ENCODE results near the gene CHRM1. TPM values are rescaled to one million over a fixed set of nuclear protein-coding genes. Genes with fewer than 3 reads are reported as not detected.
A peak's percentile ranks its signal among the peaks of the same experiment; 100 is the strongest.

CHRM1 gene
- total RNA-seq, 2 donors from 2014 or later, result 0.84 to 0.98 TPM

DNA sequence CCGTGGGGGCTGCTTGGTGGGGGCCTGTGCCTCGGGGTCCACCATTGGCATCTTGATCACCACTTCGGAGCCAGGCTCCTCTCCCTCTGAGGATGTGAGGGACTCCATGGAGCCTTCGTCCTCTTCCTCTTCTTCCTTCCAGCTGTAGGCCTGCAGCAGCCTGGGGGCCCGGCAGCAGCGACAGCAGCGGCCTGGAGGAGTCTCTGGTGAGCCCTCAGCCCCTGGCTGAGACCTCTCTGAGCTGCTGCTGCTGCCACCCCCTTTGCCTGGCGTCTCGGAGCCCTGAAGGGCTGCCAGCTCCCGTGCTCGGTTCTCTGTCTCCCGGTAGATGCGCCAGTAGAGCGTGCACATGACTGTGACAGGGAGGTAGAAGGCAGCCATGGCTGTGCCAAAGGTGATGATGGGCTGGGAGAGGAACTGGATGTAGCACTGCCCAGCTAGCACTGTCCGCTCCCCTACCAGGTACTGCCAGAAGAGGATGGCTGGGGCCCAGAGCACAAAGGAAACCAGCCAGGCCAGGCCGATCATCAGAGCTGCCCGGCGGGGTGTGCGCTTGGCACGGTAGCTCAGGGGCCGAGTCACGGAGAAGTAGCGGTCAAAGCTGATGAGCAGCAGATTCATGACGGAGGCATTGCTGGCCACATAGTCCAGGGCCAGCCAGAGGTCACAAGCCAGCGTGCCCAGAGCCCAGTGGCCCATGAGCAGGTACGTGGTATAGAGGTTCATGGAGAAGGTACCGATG lies 10.9 kb downstream of the CHRM1 start:
- ATAC-seq, result no peak
- DNase-seq, result no peak

DNA sequence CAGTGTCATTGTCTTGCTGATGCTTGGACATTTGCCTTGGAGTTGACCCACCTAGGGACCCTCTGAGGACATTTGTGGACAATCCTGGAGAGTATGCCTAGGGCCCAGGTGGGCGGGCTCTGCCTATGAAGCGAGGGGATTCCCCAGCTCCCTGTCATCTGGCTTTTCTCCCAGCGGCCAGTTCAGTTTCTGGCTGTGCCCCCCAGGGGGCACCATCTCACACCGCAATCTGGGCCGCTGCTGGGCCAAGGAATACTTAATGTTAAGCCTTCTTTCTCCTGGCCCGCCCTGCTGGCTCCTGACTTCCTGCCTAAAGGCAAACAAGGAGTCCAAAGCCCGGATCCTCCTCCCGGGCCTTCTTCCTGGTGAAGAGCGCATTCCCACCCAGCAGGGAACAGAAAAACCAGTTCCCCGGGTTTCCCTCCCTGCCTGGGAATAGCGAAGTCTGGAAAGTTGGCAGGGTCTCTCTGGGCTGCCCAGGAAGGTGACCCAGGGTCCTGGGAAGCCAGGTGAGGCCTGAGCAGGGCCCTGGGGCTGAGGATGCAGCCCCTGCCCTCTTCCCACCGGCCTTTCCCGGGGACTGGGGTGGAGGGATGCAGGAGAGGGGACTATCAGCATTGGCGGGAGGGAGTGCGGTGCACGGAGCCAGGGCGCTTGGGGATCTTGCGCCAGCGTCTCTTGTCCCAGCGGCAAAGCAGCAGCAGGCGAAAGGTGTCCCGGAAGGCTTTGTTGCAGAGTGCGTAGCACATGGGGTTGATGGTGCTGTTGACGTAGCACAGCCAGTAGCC lies 11.9 kb downstream of the CHRM1 start:
- DNase-seq, result peak; percentile 83 to 92
- intact Hi-C loops (cut with DNase I, micrococcal nuclease), result loop anchor here in 1 of 2 donors (5.0 kb wide), 1 partner anchor 113 kb away; no protein-coding TSS in a partner anchor
- peak; percentile 96 for ATAC-seq

More for the DNA sequence above, 10.9 kb downstream of the CHRM1 start:
- intact Hi-C loops (cut with DNase I, micrococcal nuclease), result no loop called here

DNA sequence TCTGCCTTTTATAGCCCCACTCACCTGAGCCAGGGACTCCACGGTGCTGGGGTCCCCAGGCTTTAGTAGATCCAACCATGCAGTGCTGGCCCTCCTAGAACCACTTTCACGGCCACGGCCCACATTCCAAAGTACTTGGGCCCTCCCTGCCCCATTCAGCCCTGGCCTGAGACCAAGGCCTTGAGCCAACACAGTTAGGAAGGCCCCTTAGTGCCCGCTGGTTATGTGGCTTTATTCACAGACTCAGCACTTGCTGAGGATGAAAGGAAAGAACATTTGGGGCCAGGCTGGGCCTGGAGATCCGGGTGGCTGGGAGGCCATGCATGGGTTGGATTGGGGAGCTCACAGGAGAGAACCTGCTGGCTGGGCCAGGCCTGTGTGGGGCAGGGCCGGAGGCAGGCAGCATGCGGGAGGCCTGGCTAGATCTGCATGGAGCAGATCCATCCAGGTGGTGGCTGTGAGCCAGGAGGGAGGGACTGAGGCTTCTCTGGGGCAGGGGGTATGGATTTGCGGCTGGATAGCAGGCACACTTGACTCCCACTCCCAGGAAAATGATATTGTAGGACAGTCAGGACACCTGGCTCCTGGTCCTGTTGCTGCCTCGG lies 12.6 kb downstream of the CHRM1 start:
- ATAC-seq, result peak; percentile 29
- peak in 1 of 2 donors; percentile 39 for DNase-seq
- intact Hi-C loops (cut with DNase I, micrococcal nuclease), result loop anchor here in 1 of 2 donors (5.0 kb wide), 1 partner anchor 114 kb away; no protein-coding TSS in a partner anchor

DNA sequence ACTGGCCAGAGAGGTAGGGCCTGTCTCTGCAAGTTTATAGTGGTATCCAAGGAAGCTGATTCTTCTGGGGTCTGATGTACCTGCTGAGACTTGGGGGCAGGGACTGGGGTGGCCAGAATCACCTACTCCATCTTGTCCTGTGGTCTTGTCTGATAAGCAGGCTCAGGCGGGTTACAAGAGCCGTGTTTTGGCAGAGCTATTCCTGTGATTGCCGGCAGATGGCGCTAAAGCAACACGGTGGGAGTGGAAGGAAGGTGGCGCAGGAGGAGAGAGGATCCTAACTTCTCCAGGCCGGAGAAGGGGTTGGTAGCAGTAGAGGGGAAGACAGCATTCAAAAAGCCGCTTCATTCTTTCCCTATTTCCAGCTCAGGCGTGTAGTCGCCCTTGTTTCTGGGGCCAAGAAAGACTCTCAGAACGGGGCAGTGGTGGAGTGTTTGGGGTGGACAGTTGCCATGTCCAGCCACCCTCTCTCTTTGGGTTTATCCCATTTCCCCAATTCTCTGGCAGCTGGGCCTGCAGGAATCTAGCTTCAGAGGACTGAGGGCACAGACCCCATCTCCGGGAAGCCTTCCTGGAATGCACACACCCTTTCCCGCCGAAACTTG lies 15.1 kb downstream of the CHRM1 start:
- DNase-seq, result peak; percentile 61 to 71
- intact Hi-C loops (cut with DNase I, micrococcal nuclease), result loop anchor here (2.0 to 5.0 kb wide), 2 partner anchors 116 to 119 kb away; no protein-coding TSS in a partner anchor
- peak; percentile 60 for ATAC-seq

DNA sequence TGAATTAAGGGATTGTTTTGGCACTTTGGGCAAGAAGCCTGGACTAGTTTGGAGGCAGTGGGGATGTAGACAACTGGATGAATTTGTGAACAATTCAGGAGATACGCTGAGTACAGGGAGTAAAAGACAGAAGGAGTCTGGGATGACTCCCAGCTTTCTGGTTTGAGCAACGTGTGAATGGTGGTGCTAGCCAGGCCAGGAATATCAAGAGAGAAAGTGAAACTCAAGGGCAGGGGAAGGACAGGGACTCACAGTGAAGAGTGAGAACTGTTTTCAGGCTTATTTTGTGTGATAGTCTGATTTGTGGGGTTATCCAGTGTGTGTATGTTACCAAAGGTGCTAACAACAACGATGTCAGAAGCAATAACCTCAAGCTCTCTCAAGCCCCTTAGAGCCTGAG lies 15.9 kb downstream of the CHRM1 start:
- intact Hi-C loops (cut with DNase I, micrococcal nuclease), result loop anchor here in 1 of 2 donors (5.0 kb wide), 1 partner anchor 117 kb away; no protein-coding TSS in a partner anchor
- no peak for ATAC-seq

DNA sequence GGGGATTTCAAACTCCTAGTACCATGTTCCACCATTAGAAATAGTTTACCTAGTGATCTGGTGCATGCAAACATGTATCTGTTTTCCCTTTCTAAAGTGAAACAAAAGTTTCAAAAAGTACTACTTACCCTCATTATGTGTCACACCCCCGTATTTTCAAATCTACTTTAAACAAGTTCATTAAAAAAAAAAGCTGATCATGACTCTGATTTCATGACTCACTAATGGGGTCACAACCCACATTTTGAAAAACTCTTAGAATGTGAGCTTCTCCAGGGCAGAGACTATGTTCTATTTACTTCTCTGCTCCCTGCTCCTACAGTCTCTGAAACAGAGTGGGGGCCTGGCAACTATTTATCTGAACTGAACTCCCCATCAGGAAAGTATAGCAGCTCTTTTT lies 18.2 kb downstream of the CHRM1 start:
- ATAC-seq (no peak), DNase-seq (no peak)
- intact Hi-C loops (cut with DNase I, micrococcal nuclease), result no loop called here

More for the DNA sequence above, 15.9 kb downstream of the CHRM1 start:
- no peak for DNase-seq

DNA sequence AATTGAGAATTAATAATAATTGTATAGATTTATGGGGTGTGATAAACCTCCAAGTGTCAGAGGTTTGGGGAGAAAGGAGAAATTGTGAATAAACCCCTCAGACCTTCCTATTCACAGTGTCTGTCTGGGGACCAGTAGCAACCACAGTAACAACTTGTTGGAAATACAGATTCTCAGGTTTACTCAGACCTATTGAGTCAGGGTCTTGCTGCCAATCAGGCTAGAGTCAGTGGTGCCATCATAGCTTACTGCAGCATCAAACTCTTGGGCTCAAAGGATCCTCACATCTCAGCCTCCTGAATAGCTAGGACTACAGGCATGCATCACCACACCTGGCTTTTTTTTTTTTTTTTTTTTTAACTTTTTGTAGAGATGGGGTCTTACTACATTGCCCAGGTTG lies 23.1 kb downstream of the CHRM1 start:
- ATAC-seq (no peak), DNase-seq (no peak)
- intact Hi-C loops (cut with DNase I, micrococcal nuclease), result no loop called here

DNA sequence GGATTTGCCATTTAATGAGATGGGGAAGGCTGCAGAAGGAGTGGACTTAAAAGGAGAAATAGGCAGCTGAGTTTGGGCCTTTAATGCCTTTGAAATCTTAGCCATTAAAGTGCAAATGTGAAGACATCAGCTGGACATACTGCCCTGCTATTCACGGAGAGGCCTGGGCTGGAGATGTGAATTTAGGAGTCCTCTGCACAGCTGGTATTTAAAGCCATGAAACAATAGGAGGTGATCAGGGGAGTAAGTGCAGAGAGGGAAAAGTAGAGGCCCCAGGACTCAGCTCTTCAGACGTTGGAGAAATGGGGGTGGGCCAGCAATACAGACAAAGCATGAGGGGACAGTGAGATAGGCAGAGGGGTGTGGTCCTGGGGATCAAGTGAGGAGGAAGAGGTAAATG lies 23.9 kb downstream of the CHRM1 start:
- ATAC-seq (no peak), DNase-seq (no peak)
- intact Hi-C loops (cut with DNase I, micrococcal nuclease), result no loop called here

DNA sequence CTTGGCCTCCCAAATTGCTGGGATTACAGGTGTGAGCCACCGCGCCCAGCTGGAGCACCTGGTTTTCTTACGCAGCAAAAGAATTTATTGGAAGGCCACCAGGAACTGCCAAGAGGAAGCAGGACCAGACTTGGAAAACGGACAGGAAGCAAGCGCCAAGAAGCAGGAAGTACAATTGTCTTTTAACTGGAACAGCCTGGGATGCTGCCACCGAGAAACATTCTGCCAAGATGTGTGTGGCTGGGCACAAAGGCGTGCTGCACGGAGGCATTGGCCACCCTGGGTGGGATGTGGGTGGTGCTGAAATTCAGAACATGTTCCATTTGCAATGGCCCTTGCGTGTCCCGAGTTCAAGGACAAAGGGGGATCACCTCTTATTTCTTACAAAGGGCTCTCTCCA lies 25.1 kb downstream of the CHRM1 start:
- ATAC-seq (peak; percentile 28), DNase-seq (no peak)
- intact Hi-C loops (cut with DNase I, micrococcal nuclease), result no loop called here

DNA sequence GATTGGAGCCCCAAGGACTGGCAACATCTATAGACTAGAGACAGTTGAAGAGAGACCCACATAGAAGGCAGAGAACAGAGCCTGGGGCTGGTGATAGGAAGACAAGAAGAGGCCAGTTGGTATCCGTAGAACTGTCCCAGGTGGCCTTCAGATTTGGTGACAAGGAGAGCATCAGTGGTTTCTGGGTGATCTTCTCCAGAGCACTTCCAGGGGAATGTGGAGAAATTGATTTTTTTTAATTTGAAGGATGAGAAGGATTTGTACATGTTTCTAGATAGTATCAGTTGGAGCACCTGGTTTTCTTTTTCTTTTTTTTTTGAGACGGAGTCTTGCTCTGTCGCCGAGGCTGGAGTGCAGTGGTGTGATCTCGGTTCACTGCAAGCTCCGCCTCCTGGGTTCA lies 25.7 kb downstream of the CHRM1 start:
- ATAC-seq (no peak), DNase-seq (no peak)
- intact Hi-C loops (cut with DNase I, micrococcal nuclease), result no loop called here

DNA sequence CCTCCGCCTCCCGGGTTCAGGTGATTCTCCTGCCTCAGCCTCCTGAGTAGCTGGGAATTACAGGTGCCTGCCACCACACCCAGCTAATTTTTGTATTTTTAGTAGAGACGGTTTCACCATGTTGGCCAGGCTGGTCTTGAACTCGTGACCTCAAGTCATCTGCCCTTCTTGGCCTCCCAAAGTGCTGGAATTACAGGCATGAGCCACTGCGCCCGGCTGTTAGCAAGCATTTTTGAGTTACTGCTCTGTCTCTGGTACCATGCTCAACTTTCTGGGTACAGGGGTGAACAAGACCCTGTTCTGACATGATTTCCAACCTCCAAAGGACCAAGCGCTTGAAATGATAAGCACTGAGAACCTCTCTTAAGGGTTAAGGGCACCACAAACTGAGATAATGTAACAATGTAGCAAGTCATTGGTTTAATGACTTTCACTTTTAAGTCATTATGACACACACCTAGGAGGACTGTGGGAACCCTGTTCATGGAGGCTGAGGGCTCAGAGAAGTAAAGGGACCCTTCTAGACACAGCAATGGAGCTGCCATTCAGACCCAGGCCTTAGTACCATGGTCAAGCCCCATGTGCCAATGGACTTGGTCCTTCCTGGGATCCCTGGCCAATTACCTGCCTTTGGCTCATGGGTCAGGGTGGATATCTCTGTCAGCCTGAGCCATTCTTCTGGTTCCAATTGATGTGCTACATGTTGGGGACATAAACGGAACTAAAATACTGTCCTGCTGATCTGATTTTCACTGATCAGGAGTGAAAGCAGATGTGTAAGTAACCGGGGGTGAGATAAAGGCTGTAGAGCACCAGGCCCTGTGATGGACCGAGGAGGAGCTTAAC lies 28.9 kb downstream of the CHRM1 start:
- no peak for ATAC-seq
- no peak for DNase-seq
- intact Hi-C loops (cut with DNase I, micrococcal nuclease), result no loop called here

DNA sequence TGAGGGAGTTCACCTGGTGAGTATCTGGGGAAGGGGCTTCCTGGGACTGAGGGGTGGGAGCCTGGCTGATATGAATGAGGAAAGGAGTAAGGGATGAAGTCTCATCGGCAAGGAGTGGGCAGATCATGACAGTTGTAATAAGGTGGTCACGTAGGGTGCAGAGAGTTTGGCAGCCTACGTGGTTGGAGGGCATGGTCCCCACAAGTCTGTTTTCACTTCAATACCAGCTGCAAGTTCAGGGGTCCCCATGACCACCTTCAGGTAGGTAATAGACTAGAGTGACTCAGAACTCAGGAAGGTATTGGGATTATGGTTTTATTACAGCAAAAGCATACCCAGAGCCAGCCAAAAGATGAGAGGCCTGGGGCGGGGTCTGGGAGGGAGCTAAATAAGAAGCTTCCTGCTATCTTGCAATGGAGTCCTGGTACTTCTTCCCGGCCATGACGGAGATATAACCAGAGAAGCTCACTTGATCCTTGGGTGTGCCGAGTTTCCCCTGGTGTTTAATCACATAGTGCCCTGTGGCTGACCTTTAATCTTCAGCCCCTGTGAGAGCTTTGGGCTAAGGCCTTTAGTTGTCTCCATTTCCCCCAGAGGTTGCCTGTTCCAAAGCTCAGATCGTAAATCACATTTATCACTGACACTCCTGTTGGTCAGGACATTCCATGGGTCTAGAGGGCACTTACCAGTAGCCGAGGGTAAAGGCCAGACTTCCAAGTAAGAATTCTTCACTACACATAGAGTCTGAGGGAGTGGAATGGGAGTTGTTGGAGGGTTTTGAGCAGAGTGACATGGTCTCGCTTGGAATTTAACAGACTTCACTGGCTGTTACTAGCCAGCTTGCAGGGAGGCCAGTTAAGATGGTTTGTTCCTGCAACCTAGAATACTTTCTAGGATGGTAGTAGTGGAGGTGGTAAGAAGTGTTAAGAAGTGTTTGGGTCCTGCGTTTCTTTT lies 31.4 kb downstream of the CHRM1 start:
- intact Hi-C loops (cut with DNase I, micrococcal nuclease), result no loop called here
- ATAC-seq (peak; percentile 83), DNase-seq (peak; percentile 58 to 70)

DNA sequence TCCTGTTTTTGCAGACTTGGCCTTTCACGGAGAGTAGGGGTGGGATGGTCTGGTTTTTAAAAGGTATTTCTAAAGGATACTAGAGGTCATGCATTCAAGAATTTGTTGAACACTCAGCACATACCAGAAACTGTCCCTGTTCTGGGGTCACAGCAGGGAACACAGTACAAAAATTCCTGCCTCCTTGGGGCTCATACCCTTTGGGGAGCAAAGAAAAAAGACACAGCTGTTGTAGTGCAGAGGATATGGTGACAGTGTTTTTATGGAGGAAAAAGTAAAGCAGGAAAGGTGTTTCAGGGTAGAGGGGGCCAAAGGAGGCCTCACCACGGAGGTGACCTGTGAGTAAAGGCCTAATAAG lies 32.1 kb downstream of the CHRM1 start:
- DNase-seq (no peak), ATAC-seq (peak; percentile 1)
- intact Hi-C loops (cut with DNase I, micrococcal nuclease), result no loop called here

DNA sequence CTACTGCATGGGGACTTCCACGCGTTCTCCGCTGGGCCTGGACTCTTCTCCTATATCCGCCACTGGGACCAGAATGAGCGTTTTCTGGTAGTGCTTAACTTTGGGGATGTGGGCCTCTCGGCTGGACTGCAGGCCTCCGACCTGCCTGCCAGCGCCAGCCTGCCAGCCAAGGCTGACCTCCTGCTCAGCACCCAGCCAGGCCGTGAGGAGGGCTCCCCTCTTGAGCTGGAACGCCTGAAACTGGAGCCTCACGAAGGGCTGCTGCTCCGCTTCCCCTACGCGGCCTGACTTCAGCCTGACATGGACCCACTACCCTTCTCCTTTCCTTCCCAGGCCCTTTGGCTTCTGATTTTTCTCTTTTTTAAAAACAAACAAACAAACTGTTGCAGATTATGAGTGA lies 32.8 kb downstream of the CHRM1 start:
- no peak for DNase-seq
- no peak for ATAC-seq
- intact Hi-C loops (cut with DNase I, micrococcal nuclease), result no loop called here

DNA sequence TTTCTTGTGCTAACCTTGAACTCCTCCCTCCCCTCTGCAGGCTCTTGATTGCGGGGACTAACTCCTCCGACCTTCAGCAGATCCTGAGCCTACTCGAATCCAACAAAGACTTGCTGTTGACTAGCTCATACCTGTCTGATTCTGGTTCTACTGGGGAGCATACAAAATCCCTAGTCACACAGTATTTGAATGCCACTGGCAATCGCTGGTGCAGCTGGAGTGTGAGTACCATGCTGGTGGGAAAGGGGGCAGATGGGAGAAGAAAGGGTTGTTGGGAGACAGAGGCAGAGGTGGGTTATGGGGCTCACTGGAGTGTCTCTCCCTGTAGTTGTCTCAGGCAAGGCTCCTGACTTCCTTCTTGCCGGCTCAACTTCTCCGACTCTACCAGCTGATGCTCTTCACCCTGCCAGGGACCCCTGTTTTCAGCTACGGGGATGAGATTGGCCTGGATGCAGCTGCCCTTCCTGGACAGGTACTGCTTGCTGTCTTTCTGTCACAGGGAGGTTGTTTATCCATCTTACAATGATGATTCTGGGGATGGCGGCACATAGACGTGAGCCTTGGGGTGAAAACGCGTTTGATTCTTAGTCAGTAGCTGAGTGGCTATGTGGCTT lies 35.9 kb downstream of the CHRM1 start:
- intact Hi-C loops (cut with DNase I, micrococcal nuclease), result no loop called here
- ATAC-seq (no peak), DNase-seq (no peak)

DNA sequence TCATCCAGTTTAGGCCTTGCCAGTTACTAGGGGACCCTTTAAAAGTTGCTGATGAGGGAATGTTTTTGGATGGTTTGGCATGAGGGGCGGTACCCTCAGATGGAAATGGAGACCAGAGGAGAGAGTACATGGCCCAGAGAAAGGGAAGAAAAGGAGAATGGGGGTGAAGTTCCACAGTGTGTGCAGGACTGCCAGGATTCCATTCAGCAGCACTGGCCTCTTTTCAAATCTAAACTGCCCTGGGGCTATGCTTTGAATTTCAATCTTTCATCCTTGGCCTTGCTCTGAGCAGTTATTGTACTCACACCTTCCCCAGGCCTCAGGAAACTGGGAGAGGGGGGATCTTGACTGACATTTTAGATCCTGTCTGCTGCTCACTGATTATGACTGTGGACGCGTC lies 37.5 kb downstream of the CHRM1 start:
- intact Hi-C loops (cut with DNase I, micrococcal nuclease), result no loop called here
- no peak for ATAC-seq

More for the DNA sequence above, 37.5 kb downstream of the CHRM1 start:
- DNase-seq, result no peak
